Stromal cell of bone marrow (primary cell): ENCODE measurements around the gene COPB1.
"Not testable (repeated sequence)": the region's sequence is repeated elsewhere in the genome, so short reads cannot be mapped to it uniquely, and the experiment has no call there.

Experiments used
- DNase-seq: peaks from one replicate; pipeline ENCODE4 v3.0.0-alpha.2; 2012; ENCODE audit warnings: low read depth

The COPB1 gene

GRCh38 chr11:14499560-14500180 is at the start of gene COPB1:
Gene COPB1 (minus strand): TSS chr11:14499811. CDS start chr11:14498928, 883 bp downstream.
- peak; percentile 92 for DNase-seq

- DNase-seq = no peak
Observed at GRCh38 chr11:14547440-14547839, 47.8 kb upstream of the COPB1 start.

GRCh38 chr11:14546672-14547071 is 47.1 kb upstream of the COPB1 start:
- peak; percentile 13 for DNase-seq

GRCh38 chr11:14544611-14545010 is 45.0 kb upstream of the COPB1 start:
- DNase-seq = peak; percentile 79

GRCh38 chr11:14543260-14543659 is 43.6 kb upstream of the COPB1 start:
- no peak for DNase-seq

- no peak for DNase-seq
Observed at GRCh38 chr11:14542324-14542723, 42.7 kb upstream of the COPB1 start.

GRCh38 chr11:14541192-14541947 is 41.8 kb upstream of the COPB1 start:
- no peak for DNase-seq

- DNase-seq = no peak
Observed at GRCh38 chr11:14539982-14540421, 40.4 kb upstream of the COPB1 start.

- DNase-seq = no peak
Observed at GRCh38 chr11:14538926-14539554, 39.4 kb upstream of the COPB1 start.

GRCh38 chr11:14538271-14538925 is 38.8 kb upstream of the COPB1 start:
- no peak for DNase-seq

- no peak for DNase-seq
Observed at GRCh38 chr11:14537134-14537599, 37.6 kb upstream of the COPB1 start.

- not testable (repeated sequence) for DNase-seq
Observed at GRCh38 chr11:14535166-14535565, 35.6 kb upstream of the COPB1 start.

- no peak for DNase-seq
Observed at GRCh38 chr11:14529951-14530350, 30.3 kb upstream of the COPB1 start.

- no peak for DNase-seq
Observed at GRCh38 chr11:14529321-14529720, 29.7 kb upstream of the COPB1 start.

GRCh38 chr11:14522801-14523200 is 23.2 kb upstream of the COPB1 start:
- no peak for DNase-seq

GRCh38 chr11:14522245-14522644 is 22.6 kb upstream of the COPB1 start:
- no peak for DNase-seq

GRCh38 chr11:14520747-14521151 is 21.1 kb upstream of the COPB1 start:
- no peak for DNase-seq

GRCh38 chr11:14519917-14520746 is 20.5 kb upstream of the COPB1 start, which contains the start of gene PSMA1:
Gene PSMA1 (minus strand): TSS chr11:14520386. CDS start chr11:14520299, 87 bp downstream.
- peak; percentile 95 for DNase-seq

GRCh38 chr11:14519597-14519916 is 19.9 kb upstream of the COPB1 start:
- DNase-seq = no peak

- no peak for DNase-seq
Observed at GRCh38 chr11:14518820-14519219, 19.2 kb upstream of the COPB1 start.

- no peak for DNase-seq
Observed at GRCh38 chr11:14513800-14514199, 14.2 kb upstream of the COPB1 start.

GRCh38 chr11:14506532-14506931 is 6.9 kb upstream of the COPB1 start:
- DNase-seq = no peak
